Right cardiac atrium (tissue), 5 donors: Measurements from ENCODE around the gene TMC2. TPM values are rescaled to one million over a fixed set of nuclear protein-coding genes. Genes with fewer than 3 reads are reported as not detected.
A peak's percentile ranks its signal among the peaks of the same experiment; 100 is the strongest.
"Not testable (repeated sequence)": the region's sequence is repeated elsewhere in the genome, so short reads cannot be mapped to it uniquely, and the experiment has no call there.

ENCODE experiments used
- ATAC-seq, 2 donors: fragments of 200-7000 bp; cut with Tn5 transposase; one replicate each; pipeline versions ENCODE4 v1.8.0 to v1.9.1; 2020; ENCODE audit warnings: moderate library complexity in 2 of 2, mild to moderate bottlenecking in 1 of 2
- DNase-seq, 3 donors: peaks; one replicate each; pipeline ENCODE4 v3.0.0-alpha.2; 2020
- H3K27ac ChIP-seq: one replicate; pipeline ENCODE4 v1.5.1; 2013; ENCODE audit warnings: mild to moderate bottlenecking, low read length, control low read depth, moderate library complexity
- H3K27me3 ChIP-seq: one replicate; pipeline ENCODE4 v1.6.1; 2013; ENCODE audit not compliant: control insufficient read depth, insufficient read depth
- H3K4me1 ChIP-seq: one replicate; pipeline ENCODE4 v1.6.1; 2013; ENCODE audit warnings: low read length; ENCODE audit not compliant: control insufficient read depth, insufficient read depth
- H3K4me3 ChIP-seq: one replicate; pipeline ENCODE4 v1.5.1; 2013; ENCODE audit warnings: low read length, control low read depth
- H3K9me3 ChIP-seq: one replicate; pipeline ENCODE4 v1.6.1; 2013; ENCODE audit warnings: low read length; ENCODE audit not compliant: control insufficient read depth
- WGBS: extraction: QIAGEN DNeasy Blood & Tissue Kit; methylation state at CpG from one replicate; pipeline ENCODE4 v1.1.7; 2013; 5-methylcytosine and 5-hydroxymethylcytosine counted together
- intact Hi-C, 4 donors: fragments of 100-400 bp; cut with DNase I; formaldehyde crosslinking; loops; one replicate each; pipeline versions ENCODE4 v1.11.0 to v1.14.0; 2022 to 2023
- polyA plus RNA-seq: library from polyadenylated mRNA; stranded (reverse); fragments of 200-250 nt; gene quantifications from one replicate; pipeline ENCODE4 v1.2.3, GENCODE V29; 2013
- total RNA-seq, 4 donors: library from RNA; stranded (reverse); fragmentation: NEBNext Ultra II Directional; extraction: Animal tissue kit (Norgen Biotek cat#: 25700); gene quantifications; one replicate each; pipeline ENCODE4 v1.2.1, GENCODE V29; 2021
- donor health status: healthy with polysubstance abuse.
- donor health status: DM: no; HTN: yes; CAD: no.
- donor health status: DM: no; HTN: no; CAD: no.
- donor health status: DM: no; HTN: yes; CAD: no; lungs with severe emphysema.
- donor health status: DM: yes; HTN: yes; CAD: no.

Gene TMC2
- total and polyA plus RNA-seq, 5 donors, result not detected

DNA sequence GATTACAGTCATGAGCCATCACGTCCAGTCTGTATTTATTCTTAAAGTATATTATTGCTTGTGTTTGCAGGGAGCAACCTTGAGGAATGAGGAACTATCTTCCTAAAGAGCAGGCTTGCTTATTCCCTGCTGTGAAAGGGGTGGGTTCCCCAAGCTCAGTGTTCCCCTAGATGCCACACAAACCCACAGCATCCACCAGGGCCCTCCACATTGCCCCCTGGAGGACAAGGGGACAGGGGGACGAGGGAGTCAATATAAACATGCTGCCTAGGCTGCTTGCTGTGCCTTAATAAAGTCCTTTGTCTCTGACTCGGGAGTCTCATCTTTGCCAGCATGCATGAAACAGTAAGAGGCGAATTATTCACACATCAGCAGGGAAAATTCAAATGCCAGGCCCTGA is 135.6 kb downstream of the TMC2 start:
- no peaks in the 10 kb centered on the region for H3K4me1 ChIP-seq
- no peak overlapping the region for H3K27ac ChIP-seq
- intact Hi-C loops, result no loop called here
- H3K4me3 ChIP-seq, result no peak overlapping the region
- DNase-seq, result no peak
- no peak for ATAC-seq
- H3K27me3 ChIP-seq, result no peaks in the 10 kb centered on the region
- WGBS, result 28% methylated on average over 4 of the region's 4 CpGs
- no peaks in the 10 kb centered on the region for H3K9me3 ChIP-seq

DNA sequence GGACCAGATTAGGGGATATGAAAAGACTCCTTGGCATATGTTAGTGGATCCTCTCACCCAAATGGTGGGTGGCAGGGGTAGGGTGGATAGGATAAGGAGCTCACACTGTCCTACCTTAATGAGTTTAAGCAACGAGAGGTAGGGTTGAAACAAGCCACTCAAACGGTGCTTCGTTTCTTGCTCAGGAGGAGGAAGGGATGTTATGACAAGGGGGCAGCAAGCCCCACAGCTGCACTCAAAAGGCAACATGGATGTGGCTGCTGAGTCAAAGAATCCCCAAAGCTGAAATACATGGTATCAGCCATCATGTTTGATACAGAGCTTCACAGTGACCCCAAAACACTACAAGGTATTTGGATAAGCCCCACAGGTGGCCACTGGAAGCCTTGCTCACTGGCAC is 136.1 kb downstream of the TMC2 start:
- no peaks in the 10 kb centered on the region for H3K9me3 ChIP-seq
- no peak for DNase-seq
- WGBS, result 69% methylated on average over 3 of the region's 3 CpGs
- H3K27ac ChIP-seq, result no peak overlapping the region
- ATAC-seq, result no peak
- intact Hi-C loops, result no loop called here
- no peaks in the 10 kb centered on the region for H3K4me1 ChIP-seq
- no peak overlapping the region for H3K4me3 ChIP-seq
- H3K27me3 ChIP-seq, result no peaks in the 10 kb centered on the region

DNA sequence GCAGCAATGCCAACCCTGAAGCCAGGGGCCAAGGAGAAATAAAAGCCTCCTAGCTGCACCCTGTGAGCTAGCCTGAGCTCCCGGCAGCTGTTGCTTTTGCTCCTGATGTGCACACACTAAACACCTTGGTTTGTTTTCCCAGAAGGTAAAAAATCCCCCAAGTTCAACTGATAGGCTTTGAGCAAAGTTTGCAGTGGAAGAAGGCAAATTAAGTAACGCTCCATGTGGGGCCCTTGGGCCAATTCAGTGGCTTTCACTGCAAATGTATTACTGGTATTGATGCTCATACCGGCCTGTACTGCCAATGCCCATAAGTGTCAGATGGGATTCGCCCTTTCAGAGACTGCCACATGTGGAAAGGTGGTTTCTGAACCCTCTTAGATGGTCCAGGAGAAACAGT is 137.1 kb downstream of the TMC2 start:
- WGBS, result 87% methylated on average over 4 of the region's 4 CpGs
- no peaks in the 10 kb centered on the region for H3K27me3 ChIP-seq
- no peak for DNase-seq
- no peak for ATAC-seq
- no peaks in the 10 kb centered on the region for H3K4me1 ChIP-seq
- H3K27ac ChIP-seq, result no peak overlapping the region
- no peaks in the 10 kb centered on the region for H3K9me3 ChIP-seq
- intact Hi-C loops, result no loop called here
- H3K4me3 ChIP-seq, result no peak overlapping the region

DNA sequence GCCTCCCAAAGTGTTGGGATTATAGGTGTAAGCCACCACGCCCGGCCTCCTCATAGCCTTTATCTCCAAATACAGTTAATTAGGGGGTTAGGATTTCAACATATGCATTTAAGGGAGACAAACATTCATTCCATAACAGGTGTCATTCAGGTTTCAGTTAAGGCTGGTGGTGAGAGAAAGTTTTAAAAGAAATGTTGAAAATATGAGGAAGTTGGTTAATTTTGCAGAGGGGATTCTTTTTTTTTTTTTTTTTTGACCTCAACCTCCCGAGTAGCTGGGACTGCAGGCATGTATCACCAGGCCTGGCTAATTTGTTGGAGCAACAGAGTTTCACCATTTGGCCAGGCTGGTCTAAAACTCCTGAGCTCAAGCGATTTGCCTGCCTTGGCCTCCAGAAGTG is 143.7 kb downstream of the TMC2 start:
- Histone ChIP-seq H3K4me3 (no peak overlapping the region), H3K9me3 (no peaks in the 10 kb centered on the region), H3K4me1 (no peaks in the 10 kb centered on the region), H3K27me3 (no peaks in the 10 kb centered on the region), H3K27ac (no peak overlapping the region)
- DNase-seq (no peak), ATAC-seq (no peak)
- 79% methylated on average over 4 of the region's 4 CpGs for WGBS
- intact Hi-C loops, result no loop called here

DNA sequence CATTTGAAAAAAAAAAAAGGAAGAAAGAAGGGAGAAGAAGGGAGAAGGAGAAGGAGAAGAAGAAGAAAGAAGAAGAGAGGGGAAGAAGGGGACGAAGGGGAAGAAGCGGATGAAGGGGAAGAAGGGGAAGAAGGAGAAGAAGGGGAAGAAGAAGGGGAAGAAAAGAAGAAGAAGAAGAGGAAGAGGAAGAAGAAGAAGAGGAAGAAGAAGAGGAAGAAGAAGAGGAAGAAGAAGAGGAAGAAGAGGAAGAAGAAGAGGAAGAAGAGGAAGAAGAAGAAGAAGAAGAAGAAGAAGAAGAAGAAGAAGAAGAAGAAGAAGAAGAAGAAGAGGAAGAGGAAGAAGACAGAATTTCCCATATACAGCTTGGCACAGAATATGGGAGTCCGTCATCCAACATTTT is 145.7 kb downstream of the TMC2 start:
- H3K9me3 ChIP-seq, H3K4me1 ChIP-seq, DNase-seq, H3K27ac ChIP-seq, H3K27me3 ChIP-seq, H3K4me3 ChIP-seq, intact Hi-C loops, ATAC-seq: not testable (repeated sequence)
- WGBS, result 80% methylated on average over 3 of the region's 3 CpGs

DNA sequence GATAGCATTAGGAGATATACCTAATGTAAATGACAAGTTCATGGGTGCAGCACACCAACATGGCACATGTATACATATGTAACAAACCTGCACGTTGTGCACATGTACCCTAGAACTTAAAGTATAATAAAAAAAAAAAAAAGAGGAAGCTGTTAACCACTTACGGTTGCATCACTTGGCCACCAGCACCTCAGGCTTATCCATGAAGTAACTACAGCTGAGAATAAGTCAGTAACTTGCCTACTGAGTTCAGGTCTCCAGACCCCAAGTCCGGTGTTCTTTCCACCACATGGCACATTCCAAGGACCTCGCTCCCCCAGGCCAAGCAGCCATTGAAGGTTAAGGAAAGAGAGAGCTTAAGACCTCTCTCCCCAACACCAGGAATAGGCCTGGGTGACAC is 148.4 kb downstream of the TMC2 start:
- intact Hi-C loops, ATAC-seq, H3K9me3 ChIP-seq, DNase-seq, H3K4me3 ChIP-seq, H3K4me1 ChIP-seq, H3K27me3 ChIP-seq, H3K27ac ChIP-seq: not testable (repeated sequence)
- WGBS, result 74% methylated on average over 4 of the region's 4 CpGs

DNA sequence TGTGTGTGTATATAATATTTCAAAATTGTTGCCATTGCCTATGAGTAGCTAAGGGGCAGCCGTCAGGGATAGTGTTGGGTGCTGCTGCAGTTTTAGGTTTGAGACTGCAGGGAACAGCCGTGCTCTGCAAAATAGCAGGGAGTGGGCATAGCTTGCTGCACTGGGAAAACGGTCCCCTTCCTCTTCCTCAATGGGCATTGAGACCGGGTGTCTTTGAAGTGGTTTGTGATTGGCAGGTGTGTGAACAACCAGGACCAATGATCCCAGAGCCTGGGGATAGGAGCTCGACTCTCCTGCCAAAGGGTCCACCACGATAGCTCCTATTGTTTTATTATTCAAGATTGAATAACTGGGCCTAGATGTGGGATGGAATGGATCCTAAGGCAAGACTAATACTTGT is 151.1 kb downstream of the TMC2 start:
- Histone ChIP-seq H3K4me1 (no peaks in the 10 kb centered on the region), H3K9me3 (no peaks in the 10 kb centered on the region), H3K4me3 (no peak overlapping the region), H3K27me3 (no peaks in the 10 kb centered on the region), H3K27ac (no peak overlapping the region)
- DNase-seq (no peak), ATAC-seq (no peak)
- intact Hi-C loops, result no loop called here
- WGBS, result 35% methylated on average over 6 of the region's 6 CpGs

DNA sequence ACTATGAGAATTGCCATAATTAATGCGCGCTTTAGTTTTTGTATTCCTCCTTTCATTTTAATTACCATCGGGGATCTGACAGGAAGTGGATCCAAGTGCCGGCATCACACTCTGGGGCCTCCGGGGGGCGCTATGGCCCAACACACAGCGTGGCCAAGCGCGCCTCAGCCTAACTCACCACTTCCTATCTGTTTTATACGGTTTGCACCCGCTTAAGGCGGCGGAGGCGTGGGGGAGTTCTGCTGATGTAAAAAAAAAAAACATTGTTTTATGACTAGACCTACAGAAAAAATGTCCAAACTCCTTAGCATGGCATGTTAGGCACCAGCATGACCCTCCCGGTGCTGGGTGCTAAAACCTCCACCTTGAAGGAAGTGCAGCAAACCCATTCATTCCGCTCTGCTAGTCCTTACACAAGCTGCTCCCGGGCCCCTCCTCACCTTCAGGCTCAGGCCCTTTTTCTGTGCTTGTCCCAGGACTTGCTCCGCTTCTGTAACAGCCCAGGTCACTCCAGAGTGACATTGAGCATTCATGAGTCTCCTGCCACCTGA is 151.7 kb downstream of the TMC2 start:
- H3K4me1 ChIP-seq, result no peaks in the 10 kb centered on the region
- intact Hi-C loops, result no loop called here
- no peaks in the 10 kb centered on the region for H3K9me3 ChIP-seq
- DNase-seq, result peak; percentile 39 to 79 (median 77)
- no peak overlapping the region for H3K27ac ChIP-seq
- WGBS, result 20% methylated on average over 18 of the region's 18 CpGs
- no peaks in the 10 kb centered on the region for H3K27me3 ChIP-seq
- peak in 1 of 2 donors; percentile 59 for ATAC-seq
- H3K4me3 ChIP-seq, result no peak overlapping the region

DNA sequence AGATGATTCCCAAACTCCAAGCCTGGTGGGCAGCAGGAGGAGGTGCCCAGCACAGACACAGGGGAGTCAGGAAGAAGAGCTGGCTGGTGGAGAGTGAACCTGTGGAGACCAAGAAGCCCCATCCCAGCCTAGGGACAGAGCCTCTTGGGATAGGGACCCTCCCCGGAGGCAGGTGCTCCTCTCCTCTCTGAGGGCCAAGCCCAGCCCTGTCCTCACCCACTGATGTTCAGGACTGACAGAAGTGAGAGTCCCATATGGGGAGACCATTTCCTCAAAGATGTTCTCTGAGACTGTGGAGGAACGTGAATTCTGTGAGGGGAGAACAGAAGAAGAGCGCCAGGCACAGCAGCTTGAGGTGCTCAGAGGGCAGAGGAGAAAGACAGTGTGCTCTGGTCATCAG is 153.8 kb downstream of the TMC2 start:
- H3K9me3 ChIP-seq, result no peaks in the 10 kb centered on the region
- ATAC-seq, result no peak
- no peak overlapping the region for H3K4me3 ChIP-seq
- no peaks in the 10 kb centered on the region for H3K4me1 ChIP-seq
- no peaks in the 10 kb centered on the region for H3K27me3 ChIP-seq
- 83% methylated on average over 3 of the region's 3 CpGs for WGBS
- intact Hi-C loops, result no loop called here
- H3K27ac ChIP-seq, result no peak overlapping the region
- no peak for DNase-seq

DNA sequence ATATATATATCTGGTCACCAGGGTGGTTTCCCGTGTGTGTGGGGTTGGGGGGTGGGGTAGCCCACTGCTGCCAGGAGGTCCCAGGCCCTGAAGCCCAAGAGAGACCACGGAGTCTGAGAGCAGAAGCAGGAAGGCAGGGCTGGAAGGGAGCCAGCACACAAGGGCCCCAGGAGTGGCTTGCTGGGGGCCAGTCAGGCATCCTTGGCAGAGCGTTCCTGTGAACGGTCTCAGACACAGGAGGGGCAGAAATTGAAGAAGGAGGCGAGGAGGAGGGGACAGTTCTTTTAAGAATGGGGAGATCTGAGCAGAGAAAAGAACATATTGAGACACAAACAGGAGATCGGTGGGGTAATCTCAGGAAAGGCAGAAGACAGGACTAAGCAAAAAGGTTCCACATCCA is 154.3 kb downstream of the TMC2 start:
- Histone ChIP-seq H3K4me1 (no peaks in the 10 kb centered on the region), H3K27ac (no peak overlapping the region), H3K27me3 (no peaks in the 10 kb centered on the region), H3K4me3 (no peak overlapping the region), H3K9me3 (no peaks in the 10 kb centered on the region)
- ATAC-seq, result no peak
- WGBS, result 69% methylated on average over 6 of the region's 6 CpGs
- no peak for DNase-seq
- intact Hi-C loops, result no loop called here

DNA sequence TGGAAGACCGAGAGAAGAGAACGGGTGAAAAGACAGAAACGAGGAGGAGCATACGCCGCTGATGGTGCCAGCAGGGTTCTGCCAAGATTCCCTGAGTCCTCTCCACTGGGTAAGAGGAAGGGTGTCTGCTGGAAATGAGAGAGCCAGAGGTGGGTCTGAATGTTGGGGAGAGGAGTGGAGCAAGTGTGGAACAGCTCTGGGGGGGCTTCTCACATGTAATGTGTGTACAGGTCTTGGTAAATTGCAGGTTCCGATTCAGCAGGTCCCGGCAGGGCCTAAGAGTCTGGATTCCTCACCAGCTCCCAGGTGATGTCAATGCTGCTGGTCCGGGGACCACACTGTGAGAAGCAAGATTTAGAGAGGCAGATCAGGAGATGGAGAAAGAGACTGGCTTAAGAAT is 154.8 kb downstream of the TMC2 start:
- intact Hi-C loops, result no loop called here
- H3K27me3 ChIP-seq, result no peaks in the 10 kb centered on the region
- 79% methylated on average over 8 of the region's 8 CpGs for WGBS

More for the DNA sequence above, 154.8 kb downstream of the TMC2 start:
- ATAC-seq (no peak), DNase-seq (no peak)
- Histone ChIP-seq H3K4me1 (no peaks in the 10 kb centered on the region), H3K9me3 (no peaks in the 10 kb centered on the region), H3K4me3 (no peak overlapping the region), H3K27ac (no peak overlapping the region)
